DMS79 treated with DMSO at 0.1 percent for 48 hours (cell line): Measurements from ENCODE around the gene RAB21.
"Not testable (repeated sequence)": the region's sequence is repeated elsewhere in the genome, so short reads cannot be mapped to it uniquely, and the experiment has no call there.

Source experiments
- DNase-seq: peaks from one replicate; lab custom pipeline; 2025; lab: John Stamatoyannopoulos, UW

The RAB21 gene

DNA sequence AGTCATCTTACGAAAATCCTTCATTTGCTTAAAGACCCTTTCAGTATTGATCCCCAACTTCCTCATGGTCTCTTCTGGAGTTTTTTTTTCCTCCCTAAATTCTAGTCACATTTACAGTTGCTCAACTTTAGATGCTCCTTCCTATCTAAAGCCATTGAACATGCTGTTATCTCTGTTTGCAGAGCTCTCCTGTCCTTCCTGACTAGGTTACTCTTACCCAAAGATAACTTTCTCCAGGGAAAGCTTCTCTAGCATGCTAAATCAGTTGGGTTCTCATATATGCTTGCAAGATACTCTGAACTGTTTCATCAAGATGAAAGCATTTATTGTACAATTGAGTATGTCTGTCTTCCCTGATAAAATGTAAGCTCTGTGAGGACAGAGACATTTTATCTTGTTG, 1.8 kb upstream of the RAB21 start:
- no peak for DNase-seq

DNA sequence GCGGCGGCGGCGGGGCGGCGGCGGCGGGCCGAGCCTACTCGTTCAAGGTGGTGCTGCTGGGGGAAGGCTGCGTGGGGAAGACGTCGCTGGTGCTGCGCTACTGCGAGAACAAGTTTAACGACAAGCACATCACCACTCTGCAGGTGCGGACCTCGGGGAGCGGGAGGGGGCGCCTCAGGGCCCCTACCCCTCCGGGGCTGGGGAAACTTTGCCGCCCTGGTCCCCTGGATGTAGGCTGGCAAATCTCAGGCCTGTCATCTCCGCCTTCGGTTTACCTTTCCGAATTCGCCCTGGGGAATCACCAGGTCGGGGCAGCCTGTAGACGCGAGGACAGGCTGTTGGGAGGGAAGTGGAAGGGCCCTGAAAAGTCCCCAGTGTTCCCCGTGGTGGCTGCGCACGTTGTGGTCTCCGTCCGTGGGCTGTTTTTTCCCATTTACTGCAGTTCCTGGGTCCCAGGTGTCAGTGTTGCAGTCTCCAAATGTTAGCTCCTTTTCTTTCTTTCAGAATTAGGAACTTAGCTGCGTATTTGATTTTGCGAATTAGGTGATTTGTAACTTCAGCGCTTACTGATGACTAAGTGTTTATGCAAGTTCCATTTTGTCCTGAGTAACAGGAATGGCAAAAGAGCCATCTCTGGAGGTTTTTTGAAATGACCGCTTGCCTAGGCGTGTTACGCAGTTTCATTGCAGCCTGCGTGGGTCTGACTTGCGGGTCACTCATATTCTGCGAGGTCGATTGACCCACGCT, 656 bp downstream of the RAB21 start:
- DNase-seq = no peak

DNA sequence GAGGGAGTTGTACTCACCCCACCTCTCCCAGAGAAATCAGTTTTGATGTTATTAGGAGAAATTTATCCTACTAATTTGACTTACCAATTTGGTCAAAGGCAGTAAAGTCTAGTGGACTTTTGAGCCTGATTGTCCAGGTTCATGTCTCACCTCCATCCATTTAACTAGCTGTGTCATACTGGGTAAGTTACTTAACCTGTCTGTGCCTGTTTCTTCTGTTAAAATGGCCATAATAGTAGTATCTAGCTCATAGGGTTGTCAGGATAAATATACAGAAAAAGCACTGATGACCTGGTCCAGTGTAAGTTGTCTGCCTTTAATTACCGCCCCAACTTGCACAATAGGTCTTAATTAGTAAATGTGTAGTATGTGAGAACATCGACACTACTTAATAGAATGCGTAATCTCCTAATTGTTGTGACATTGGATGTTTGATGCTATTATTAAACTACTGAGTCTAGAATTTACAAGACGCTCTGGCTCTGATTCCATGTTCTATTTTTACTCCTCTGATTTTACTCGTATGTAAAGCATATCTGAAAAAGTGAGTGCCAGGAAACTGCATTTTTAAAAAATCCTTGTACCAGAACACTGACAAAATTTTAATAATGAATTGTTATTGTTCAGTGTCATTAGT, 1.5 kb downstream of the RAB21 start:
- no peak for DNase-seq

DNA sequence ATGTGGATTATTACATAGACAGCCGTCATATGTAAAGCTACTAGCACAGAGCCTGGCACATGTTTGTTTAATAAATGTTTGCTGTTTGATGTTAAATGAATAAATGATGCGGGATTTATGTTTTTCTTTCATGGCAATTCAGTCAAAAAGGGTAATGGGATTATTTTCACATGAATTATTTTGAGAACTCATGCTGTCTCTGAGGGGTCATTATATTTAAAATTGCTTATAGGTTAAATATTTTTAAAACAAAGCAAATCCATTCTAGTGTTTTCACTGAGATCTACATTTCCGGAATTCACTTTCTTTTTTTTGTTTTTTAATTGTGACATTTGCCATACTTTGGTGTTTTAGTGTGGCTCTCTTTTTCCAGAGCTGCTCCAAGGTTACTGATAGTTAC, 5.3 kb downstream of the RAB21 start:
- no peak for DNase-seq

DNA sequence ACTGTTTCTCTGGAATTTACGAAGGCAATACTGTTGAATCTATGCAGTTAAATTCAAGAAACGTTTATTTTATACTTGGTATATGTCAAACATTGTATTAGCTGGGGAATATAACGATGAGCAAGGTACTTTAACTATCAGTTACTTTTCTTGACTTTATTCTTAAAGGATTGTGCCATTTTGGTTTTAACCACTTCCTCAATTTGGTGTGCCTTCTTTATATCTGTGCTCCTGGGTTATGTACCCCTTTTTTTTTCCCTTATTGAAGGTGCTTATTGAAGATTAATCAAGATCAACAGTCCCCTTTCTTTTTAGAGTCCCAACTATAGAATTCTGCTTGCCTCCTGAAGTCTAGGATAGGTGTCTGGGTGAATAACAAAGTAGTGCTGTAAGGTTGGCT, 5.8 kb downstream of the RAB21 start:
- no peak for DNase-seq

DNA sequence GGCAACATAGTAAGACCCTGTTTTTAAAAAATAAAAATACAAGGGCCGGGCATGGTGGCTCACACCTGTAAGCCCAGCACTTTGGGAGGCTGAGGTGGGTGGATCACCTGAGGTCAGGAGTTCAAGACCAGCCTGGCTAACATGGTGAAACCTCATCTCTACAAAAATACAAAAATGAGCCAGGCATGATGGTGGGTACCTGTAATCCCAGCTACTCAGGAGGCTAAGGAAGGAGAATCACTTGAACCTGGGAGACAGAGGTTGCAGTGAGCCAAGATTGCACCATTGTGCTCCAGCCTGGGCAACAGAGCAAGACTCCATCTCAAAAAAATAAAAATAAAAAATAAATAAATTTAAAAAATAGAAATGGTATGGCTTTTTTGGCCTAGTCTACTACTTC, 6.7 kb downstream of the RAB21 start:
- not testable (repeated sequence) for DNase-seq

DNA sequence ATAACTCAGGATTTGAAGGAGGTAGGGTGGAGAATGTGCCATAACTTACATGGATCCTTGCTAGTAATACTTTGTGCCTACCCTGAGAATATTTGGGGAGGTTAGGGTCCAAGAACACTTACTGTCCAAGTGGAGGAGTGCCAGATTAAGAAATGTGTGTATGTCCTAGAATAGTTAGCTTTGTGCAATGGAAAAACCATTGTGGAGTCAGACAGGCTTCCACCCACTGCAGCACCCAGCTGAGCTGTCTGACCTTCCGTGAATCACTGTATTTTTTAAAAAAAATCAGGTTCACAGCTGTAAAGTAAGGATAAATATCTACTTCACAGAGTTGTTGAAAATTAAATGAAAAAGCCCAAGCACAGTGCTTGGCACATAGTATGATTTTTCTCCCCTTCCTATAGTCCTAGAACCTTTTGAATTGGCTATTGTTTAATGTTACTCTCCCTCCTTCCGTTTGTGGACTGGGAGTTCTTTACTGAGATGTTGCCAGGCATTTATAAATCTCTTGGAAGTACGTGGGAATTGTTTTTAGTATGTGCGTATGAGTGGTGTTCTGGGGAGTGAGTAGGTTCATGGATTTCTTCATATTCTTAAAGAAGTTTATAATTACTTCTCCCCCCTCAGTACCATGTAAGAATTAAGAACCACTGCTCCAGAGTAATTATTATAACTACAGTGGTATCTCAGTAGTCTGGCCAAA, 9.2 kb downstream of the RAB21 start:
- DNase-seq = no peak

DNA sequence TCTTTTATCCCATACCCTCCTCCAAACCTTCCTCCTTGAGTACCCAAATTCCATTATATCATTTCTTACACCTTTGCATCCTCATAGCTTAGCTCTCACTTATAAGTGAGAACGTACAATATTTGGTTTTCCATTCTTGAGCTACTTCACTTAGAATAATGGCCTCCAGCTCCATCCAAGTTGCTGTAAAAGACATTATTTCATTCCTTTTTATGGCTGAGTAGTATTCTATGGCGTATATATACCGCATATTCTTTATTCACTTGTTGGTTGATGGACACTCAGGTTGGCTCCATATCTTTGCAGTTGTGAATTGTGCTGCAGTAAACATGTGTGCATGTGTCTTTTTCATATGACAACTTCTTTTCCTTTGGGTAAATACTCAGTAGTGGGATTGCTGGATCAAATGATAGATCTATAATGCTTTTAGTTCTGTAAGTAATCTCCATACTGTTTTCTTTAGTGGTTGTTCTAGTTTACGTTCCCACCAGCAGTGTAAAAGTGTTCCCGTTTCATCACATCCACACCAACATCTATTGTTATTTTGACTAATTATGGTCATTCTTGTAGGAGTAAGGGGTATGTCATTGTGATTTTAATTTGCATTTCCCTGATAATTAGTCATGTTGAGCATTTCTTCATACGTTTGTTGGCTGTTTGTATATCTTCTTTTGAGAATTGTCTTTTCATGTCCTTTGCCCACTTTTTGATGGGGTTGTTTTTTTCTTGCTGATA, 10.1 kb downstream of the RAB21 start:
- no peak for DNase-seq

DNA sequence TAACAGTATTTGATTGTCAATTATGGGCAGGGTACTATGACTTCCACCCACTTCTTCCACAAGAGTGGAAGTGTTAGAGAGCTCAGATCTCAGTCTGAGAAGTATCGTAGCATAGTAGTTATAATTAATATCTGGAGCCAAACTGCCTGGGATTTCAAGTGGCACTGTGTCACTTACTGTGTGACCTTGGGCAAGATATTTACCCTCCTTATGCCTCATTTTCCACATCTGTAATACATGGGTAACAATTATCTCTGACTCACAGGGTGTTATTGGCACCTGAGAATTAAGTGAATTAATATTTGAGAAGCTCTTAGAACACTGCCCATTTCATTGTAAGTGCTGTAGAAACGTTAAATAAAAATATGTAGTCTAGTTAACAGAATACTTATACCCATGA, 11.5 kb downstream of the RAB21 start:
- no peak for DNase-seq

DNA sequence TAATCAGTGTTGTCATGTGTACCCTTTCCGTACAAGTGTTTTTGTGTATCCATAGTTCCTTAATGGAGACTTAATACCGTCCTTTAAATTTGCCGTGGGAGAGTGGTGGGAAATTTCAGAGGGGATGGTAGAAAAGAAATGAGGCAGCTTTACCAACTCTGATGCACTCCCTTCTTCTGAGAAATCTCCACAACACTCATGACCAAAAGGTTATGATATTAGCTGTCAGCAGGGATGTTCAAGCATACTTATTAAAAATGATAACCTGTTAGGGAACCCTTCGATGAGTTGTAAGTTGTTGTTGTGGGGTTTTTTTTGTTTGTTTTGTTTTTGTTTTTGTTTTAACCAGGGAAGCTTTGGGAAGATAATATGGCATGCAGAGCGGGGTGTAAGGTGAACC, 12.5 kb downstream of the RAB21 start:
- no peak for DNase-seq

DNA sequence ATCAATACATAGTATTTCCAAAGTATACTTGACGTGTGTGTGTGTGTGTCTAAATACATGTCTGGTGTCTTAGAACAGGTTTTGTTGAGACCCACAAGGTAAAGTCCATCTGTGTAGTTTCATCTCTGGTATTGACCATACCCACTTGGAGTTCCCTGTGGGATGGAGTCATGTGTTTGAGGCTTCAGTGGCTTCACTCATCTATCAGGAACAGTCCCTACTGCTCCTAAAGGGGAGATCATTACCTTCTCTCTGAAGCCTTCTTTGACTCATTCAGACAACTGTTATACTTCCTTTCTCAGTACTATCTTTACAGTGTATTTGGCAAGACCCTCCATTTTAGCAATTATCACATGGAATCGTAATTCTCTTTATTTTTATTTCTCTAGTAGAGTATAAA, 14.2 kb downstream of the RAB21 start:
- no peak for DNase-seq

DNA sequence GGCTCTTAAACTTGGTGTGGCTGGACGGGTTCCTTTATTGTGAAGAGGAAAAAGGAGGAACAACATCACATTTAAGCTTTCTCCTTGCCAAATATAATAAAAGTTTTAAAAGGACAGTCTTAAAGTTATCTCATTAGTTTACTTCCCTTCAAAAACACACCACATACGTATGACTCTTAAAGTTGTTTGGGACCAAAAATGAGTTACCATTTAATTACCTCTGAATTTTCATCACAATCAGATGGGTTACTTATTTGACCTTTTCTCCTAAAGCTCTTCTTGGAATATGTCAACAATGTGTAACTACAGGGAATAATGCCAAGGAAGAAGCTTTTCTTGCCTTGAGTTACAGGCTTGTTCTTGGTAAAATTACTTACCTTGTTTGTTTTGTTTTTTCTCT, 16.4 kb downstream of the RAB21 start:
- no peak for DNase-seq

DNA sequence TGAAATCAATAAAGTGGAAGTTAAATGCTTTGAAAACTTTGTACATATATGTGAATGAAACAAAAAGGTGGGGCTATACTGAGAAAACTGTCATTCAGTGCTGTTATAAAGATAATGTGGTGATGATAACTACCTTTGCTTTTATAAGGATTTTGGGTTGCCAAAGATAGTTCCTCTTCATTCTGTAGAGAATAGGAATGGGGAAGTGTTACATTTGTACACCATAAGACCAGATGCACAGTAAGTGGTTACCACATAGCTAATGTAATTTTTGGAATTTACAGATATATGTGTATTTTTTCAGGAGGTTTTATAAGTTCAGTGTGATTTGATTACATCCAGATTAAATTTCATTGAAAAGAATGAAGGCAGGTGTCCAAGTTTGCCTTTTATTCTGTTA, 18.1 kb downstream of the RAB21 start:
- no peak for DNase-seq

DNA sequence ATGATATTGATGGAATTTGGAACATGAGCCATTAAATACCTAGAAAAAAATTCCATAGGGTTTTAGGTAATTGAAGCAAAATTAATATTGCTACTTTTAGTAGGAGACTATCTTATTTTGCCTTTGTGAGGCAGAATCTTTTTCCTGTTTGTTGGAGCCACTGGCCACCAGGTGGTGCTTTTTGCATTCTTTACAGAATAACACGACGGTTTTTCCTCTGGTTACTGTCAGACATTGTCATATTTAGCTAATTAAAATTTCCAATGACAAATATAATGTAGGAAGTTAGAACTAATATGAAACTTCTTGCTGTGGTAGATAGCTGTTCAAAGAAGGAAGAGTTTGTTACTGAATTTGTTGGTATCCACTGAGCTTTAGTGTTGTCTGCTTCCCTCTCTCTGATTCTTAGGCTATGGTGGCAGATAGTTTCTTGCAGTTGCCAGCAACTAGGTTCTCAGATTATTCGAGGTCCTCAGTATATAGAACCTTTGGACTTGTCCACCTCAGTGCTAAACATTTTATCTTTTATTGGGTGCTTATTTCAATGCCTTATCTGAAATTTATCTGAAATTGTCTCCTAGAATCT, 25.7 kb downstream of the RAB21 start:
- no peak for DNase-seq

DNA sequence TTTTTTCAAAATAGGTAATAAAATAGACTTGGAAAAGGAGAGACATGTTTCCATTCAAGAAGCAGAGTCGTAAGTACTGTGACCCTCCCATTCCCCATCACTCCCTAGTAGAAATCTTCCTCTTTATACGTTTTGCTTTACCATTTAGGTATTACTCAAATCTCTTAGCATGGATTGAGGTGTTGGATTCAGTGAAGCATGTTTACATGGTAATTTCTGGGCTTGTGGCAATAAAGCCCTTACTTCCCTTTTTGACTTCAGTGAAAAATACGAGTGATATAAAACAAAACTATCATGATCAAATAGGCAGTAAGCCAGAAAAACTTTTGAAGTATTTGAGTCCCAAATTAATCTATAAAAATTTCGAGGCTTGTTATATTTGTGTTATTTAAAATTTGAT, 27.4 kb downstream of the RAB21 start:
- DNase-seq = no peak

DNA sequence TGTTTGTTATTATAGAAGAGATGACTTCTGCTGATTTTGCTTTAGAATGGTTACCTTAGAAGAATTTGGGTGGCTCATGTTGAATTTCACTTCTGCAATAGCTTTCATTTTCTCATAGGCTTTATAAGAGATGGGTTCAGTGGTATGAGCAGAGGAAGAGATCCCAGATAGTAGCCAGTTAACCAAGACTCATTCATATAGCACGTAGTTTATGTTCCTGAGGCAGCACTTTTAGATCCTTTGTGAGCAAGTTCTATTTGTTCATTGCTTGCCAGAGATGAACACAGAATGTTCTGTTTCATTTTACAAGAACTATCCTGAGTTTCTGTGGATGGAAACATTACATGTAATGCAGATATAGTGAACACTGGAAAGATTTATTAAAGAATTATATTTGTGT, 32.2 kb downstream of the RAB21 start:
- DNase-seq = no peak

DNA sequence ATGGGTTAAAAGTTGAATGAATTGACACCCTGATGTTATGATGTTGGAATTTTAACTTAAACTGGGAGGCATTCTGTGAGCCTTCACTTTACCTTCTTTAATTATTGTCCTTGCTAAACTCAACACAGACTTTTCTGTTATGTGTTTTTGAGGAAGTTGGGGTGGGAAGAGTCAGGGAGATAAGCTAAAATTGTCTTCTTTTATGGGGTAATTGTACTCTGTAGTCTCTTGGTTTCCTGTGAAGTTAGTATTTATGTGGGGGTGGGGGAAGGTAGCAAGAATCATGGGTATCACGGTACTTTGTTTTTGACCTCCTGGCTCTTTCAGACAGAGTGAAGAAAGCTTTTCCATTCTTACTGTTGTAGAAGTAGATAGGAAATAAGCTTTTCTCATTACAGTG, 32.9 kb downstream of the RAB21 start:
- DNase-seq = no peak

DNA sequence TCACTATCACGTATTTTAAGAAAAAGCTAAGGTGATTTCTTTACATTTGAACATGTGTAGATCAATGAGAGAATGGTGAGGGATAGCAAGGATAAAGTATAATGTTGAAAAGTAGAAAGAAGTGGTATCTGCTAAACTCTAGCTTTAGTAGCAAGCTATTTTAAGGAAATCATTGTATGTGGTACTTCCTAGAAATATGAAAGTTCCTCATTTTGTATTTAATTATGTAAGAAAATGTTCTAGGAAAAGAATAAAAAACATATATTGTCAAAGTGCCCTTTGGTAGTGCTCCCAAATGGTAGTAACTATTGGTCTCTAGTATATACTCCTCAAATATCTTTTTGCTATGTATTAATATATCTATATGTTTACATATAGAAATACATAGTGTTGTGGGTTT, 35.7 kb downstream of the RAB21 start:
- DNase-seq = no peak

DNA sequence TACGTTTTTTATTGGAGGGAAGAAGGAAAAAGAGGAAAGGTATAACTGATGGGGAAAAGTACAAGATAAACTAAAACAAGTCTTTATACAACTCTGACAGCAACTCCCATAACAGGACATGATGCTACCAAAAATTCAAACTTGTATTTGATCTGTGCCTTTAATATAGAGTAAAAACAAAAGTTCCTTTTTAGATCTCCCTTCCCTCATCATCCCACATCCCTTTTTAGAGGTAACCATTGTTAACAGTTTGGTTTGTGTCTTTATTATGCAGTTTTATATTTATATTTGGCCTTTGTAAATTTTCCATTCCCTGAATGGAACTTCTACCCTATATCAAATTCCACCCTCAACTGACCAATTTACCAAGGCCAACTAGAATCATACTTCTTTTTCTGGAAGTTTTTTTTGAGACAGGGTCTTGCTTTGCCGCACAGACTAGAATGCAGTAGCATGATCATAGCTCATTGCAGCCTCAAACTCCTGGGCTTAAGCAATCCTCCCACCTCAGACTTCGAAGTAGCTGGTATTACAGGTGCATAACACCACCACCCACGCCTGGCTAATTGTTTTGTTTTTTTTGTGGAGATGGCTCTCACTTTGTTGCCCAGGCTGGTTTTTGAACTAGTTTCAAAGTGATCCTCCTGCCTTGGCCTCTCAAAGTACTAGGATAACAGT, 36.9 kb downstream of the RAB21 start:
- no peak for DNase-seq

DNA sequence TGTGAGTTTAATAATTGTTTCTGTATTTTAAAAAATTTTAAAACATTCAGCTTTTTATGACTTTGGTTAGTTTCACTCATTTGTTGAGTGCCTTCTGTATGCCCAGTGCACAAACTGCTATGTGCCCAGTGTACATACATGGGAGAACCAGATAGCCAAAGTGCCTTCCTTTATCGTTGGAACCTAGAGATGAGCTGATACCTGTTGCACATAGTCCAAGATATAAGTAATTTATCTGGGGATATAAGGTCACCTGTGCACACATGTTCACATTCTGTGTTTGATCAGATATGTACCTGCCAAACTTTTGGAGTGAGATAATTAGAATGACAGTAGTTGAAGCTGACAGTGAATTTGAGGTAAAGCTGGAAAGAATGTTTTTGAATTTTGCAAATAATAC, 37.9 kb downstream of the RAB21 start:
- DNase-seq = no peak

DNA sequence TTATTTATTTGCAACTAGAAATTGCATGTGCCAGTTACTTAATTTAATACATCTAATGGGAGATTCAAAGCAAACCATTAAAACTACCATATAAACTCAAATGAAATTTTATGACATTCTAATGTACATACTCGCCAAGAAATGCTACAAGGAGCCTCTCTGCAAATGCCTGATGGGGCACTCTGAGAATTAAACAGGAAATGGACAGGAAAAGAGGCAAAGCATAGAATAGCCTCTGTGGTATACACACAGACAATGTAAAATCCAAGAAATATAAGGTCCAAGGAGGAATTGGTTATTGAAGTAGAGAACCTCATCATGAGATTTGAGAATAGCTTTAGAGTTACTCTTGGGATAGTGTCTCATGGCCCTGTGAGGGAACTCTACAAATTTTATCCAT, 41.2 kb downstream of the RAB21 start:
- DNase-seq = no peak

DNA sequence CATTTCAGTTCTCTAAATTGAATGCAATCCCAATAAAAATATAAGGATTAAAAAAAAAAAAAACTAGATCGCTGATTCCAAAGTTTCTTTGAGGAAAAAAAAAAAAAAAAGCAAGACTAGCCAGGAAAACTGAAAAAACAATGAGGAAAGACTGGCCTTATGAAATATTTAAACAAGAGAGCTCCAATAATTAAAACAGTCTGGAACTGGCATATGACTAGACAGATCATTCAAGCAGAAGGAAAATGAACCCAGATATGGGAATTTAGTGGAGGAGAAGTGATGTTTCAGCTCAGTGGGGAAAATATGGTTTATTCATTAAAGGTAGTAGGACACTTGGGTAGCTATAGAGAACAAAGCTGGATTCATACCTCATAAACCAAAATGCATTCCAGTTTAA, 42.9 kb downstream of the RAB21 start:
- DNase-seq = no peak
